ENCODE measurements around the gene TRIM22. TPM values are rescaled to one million over a fixed set of nuclear protein-coding genes. Genes with fewer than 3 reads are reported as not detected.
"Not testable (repeated sequence)": the region's sequence is repeated elsewhere in the genome, so short reads cannot be mapped to it uniquely, and the experiment has no call there.

The TRIM22 gene
- polyA plus RNA-seq, 2 donors, result 13.4 to 18.3 TPM

GRCh38 chr11:5665746-5666401 is 23.7 kb upstream of the TRIM22 start:
- no peak overlapping the region for H3K27ac ChIP-seq (ENCODE audit: low read depth in 2 of 2, low read length in 1 of 2)
- WGBS, 2 donors, result 75 to 80% methylated on average over 5 of the region's 5 CpGs
- H3K4me3 ChIP-seq (ENCODE audit: low read depth in 1 of 2, low read length in 2 of 2), result no peak overlapping the region
- H3K4me1 ChIP-seq (ENCODE audit: control insufficient read depth in 2 of 2, insufficient read depth in 2 of 2, low read length in 1 of 2), result no peaks in the 10 kb centered on the region
- H3K9me3 ChIP-seq (ENCODE audit: control insufficient read depth in 2 of 2, insufficient read depth in 1 of 2, low read depth in 1 of 2, low read length in 1 of 2), result no peaks in the 10 kb centered on the region
- H3K36me3 ChIP-seq (ENCODE audit: control insufficient read depth in 2 of 2, insufficient read depth in 2 of 2, low read length in 1 of 2), result peaks cover 4 to 6% of the 10 kb centered on the region in 2 donors
- no peaks in the 10 kb centered on the region for H3K27me3 ChIP-seq (ENCODE audit: control insufficient read depth in 1 of 2, insufficient read depth in 2 of 2, low read length in 2 of 2)

GRCh38 chr11:5666402-5666793 is 23.2 kb upstream of the TRIM22 start:
- Histone ChIP-seq H3K36me3 (ENCODE audit: control insufficient read depth in 2 of 2, insufficient read depth in 2 of 2, low read length in 1 of 2) (peaks cover 4 to 6% of the 10 kb centered on the region in 2 donors), H3K9me3 (ENCODE audit: control insufficient read depth in 2 of 2, insufficient read depth in 1 of 2, low read depth in 1 of 2, low read length in 1 of 2) (no peaks in the 10 kb centered on the region), H3K4me1 (ENCODE audit: control insufficient read depth in 2 of 2, insufficient read depth in 2 of 2, low read length in 1 of 2) (no peaks in the 10 kb centered on the region), H3K27ac (ENCODE audit: low read depth in 2 of 2, low read length in 1 of 2) (no peak overlapping the region), H3K27me3 (ENCODE audit: control insufficient read depth in 1 of 2, insufficient read depth in 2 of 2, low read length in 2 of 2) (no peaks in the 10 kb centered on the region), H3K4me3 (ENCODE audit: low read depth in 1 of 2, low read length in 2 of 2) (no peak overlapping the region)
- 86 to 87% methylated on average over 6 of the region's 6 CpGs for WGBS, 2 donors

- Histone ChIP-seq H3K9me3 (ENCODE audit: control insufficient read depth in 2 of 2, insufficient read depth in 1 of 2, low read depth in 1 of 2, low read length in 1 of 2) (no peaks in the 10 kb centered on the region), H3K27me3 (ENCODE audit: control insufficient read depth in 1 of 2, insufficient read depth in 2 of 2, low read length in 2 of 2) (no peaks in the 10 kb centered on the region), H3K4me3 (ENCODE audit: low read depth in 1 of 2, low read length in 2 of 2) (no peak overlapping the region), H3K4me1 (ENCODE audit: control insufficient read depth in 2 of 2, insufficient read depth in 2 of 2, low read length in 1 of 2) (no peaks in the 10 kb centered on the region), H3K36me3 (ENCODE audit: control insufficient read depth in 2 of 2, insufficient read depth in 2 of 2, low read length in 1 of 2) (peaks cover 0 to 3% of the 10 kb centered on the region in 2 donors), H3K27ac (ENCODE audit: low read depth in 2 of 2, low read length in 1 of 2) (no peak overlapping the region)
These were observed 17.8 kb upstream of the TRIM22 start for GRCh38 chr11:5671831-5672230.

GRCh38 chr11:5674391-5674790 is 15.2 kb upstream of the TRIM22 start:
- H3K27ac ChIP-seq (ENCODE audit: low read depth in 2 of 2, low read length in 1 of 2), result no peak overlapping the region
- WGBS, 2 donors, result 94 to 98% methylated on average over 4 of the region's 4 CpGs
- peaks cover 0 to 9% of the 10 kb centered on the region in 2 donors for H3K36me3 ChIP-seq (ENCODE audit: control insufficient read depth in 2 of 2, insufficient read depth in 2 of 2, low read length in 1 of 2)
- H3K4me3 ChIP-seq (ENCODE audit: low read depth in 1 of 2, low read length in 2 of 2), result no peak overlapping the region
- H3K4me1 ChIP-seq (ENCODE audit: control insufficient read depth in 2 of 2, insufficient read depth in 2 of 2, low read length in 1 of 2), result no peaks in the 10 kb centered on the region
- H3K9me3 ChIP-seq (ENCODE audit: control insufficient read depth in 2 of 2, insufficient read depth in 1 of 2, low read depth in 1 of 2, low read length in 1 of 2), result no peaks in the 10 kb centered on the region
- no peaks in the 10 kb centered on the region for H3K27me3 ChIP-seq (ENCODE audit: control insufficient read depth in 1 of 2, insufficient read depth in 2 of 2, low read length in 2 of 2)

- Histone ChIP-seq H3K27me3 (ENCODE audit: control insufficient read depth in 1 of 2, insufficient read depth in 2 of 2, low read length in 2 of 2) (no peaks in the 10 kb centered on the region), H3K4me3 (ENCODE audit: low read depth in 1 of 2, low read length in 2 of 2) (no peak overlapping the region), H3K36me3 (ENCODE audit: control insufficient read depth in 2 of 2, insufficient read depth in 2 of 2, low read length in 1 of 2) (peaks cover 0 to 11% of the 10 kb centered on the region in 2 donors), H3K4me1 (ENCODE audit: control insufficient read depth in 2 of 2, insufficient read depth in 2 of 2, low read length in 1 of 2) (peaks cover 2 to 3% of the 10 kb centered on the region in 2 donors), H3K9me3 (ENCODE audit: control insufficient read depth in 2 of 2, insufficient read depth in 1 of 2, low read depth in 1 of 2, low read length in 1 of 2) (no peaks in the 10 kb centered on the region), H3K27ac (ENCODE audit: low read depth in 2 of 2, low read length in 1 of 2) (no peak overlapping the region)
- 95 to 97% methylated on average over 7 of the region's 7 CpGs for WGBS, 2 donors
These were observed 9.8 kb upstream of the TRIM22 start for GRCh38 chr11:5679811-5680210.

- H3K27me3 ChIP-seq (ENCODE audit: control insufficient read depth in 1 of 2, insufficient read depth in 2 of 2, low read length in 2 of 2); H3K27ac ChIP-seq (ENCODE audit: low read depth in 2 of 2, low read length in 1 of 2); H3K9me3 ChIP-seq (ENCODE audit: control insufficient read depth in 2 of 2, insufficient read depth in 1 of 2, low read depth in 1 of 2, low read length in 1 of 2); H3K4me1 ChIP-seq (ENCODE audit: control insufficient read depth in 2 of 2, insufficient read depth in 2 of 2, low read length in 1 of 2); H3K4me3 ChIP-seq (ENCODE audit: low read depth in 1 of 2, low read length in 2 of 2): not testable (repeated sequence)
- peaks cover 0 to 11% of the 10 kb centered on the region in 2 donors for H3K36me3 ChIP-seq (ENCODE audit: control insufficient read depth in 2 of 2, insufficient read depth in 2 of 2, low read length in 1 of 2)
- 84 to 86% methylated on average over 22 to 33 of the region's 33 CpGs for WGBS, 2 donors
These were observed 6.6 kb upstream of the TRIM22 start for GRCh38 chr11:5682890-5683441.

GRCh38 chr11:5683620-5684019 is 6.0 kb upstream of the TRIM22 start:
- H3K9me3 ChIP-seq (ENCODE audit: control insufficient read depth in 2 of 2, insufficient read depth in 1 of 2, low read depth in 1 of 2, low read length in 1 of 2); H3K4me1 ChIP-seq (ENCODE audit: control insufficient read depth in 2 of 2, insufficient read depth in 2 of 2, low read length in 1 of 2); H3K4me3 ChIP-seq (ENCODE audit: low read depth in 1 of 2, low read length in 2 of 2); H3K36me3 ChIP-seq (ENCODE audit: control insufficient read depth in 2 of 2, insufficient read depth in 2 of 2, low read length in 1 of 2); H3K27me3 ChIP-seq (ENCODE audit: control insufficient read depth in 1 of 2, insufficient read depth in 2 of 2, low read length in 2 of 2); H3K27ac ChIP-seq (ENCODE audit: low read depth in 2 of 2, low read length in 1 of 2): not testable (repeated sequence)
- WGBS, 2 donors, result 55 to 72% methylated on average over 7 of the region's 7 CpGs

GRCh38 chr11:5684036-5684645 is 5.4 kb upstream of the TRIM22 start:
- no peaks in the 10 kb centered on the region for H3K27me3 ChIP-seq (ENCODE audit: control insufficient read depth in 1 of 2, insufficient read depth in 2 of 2, low read length in 2 of 2)
- peak overlapping the region; percentile 93 to 99 for H3K27ac ChIP-seq (ENCODE audit: low read depth in 2 of 2, low read length in 1 of 2)
- 24 to 34% methylated on average over 7 to 8 of the region's 8 CpGs for WGBS, 2 donors

GRCh38 chr11:5684646-5685362 is 4.8 kb upstream of the TRIM22 start, which contains the start of gene TRIM5:
TRIM5 (minus strand) TSS chr11:5685074; CDS start chr11:5680177, 4,897 bp downstream.
- peaks cover 0 to 2% of the 10 kb centered on the region in 2 donors for H3K36me3 ChIP-seq (ENCODE audit: control insufficient read depth in 2 of 2, insufficient read depth in 2 of 2, low read length in 1 of 2)
- H3K4me1 ChIP-seq (ENCODE audit: control insufficient read depth in 2 of 2, insufficient read depth in 2 of 2, low read length in 1 of 2), result peaks cover 2 to 3% of the 10 kb centered on the region in 2 donors
- H3K27me3 ChIP-seq (ENCODE audit: control insufficient read depth in 1 of 2, insufficient read depth in 2 of 2, low read length in 2 of 2), result no peaks in the 10 kb centered on the region
- no peaks in the 10 kb centered on the region for H3K9me3 ChIP-seq (ENCODE audit: control insufficient read depth in 2 of 2, insufficient read depth in 1 of 2, low read depth in 1 of 2, low read length in 1 of 2)
- H3K4me3 ChIP-seq (ENCODE audit: low read depth in 1 of 2, low read length in 2 of 2), result peak within 1 kb of the TSS; percentile 60 to 72
- WGBS, 2 donors, result 1% methylated on average over 13 of the region's 13 CpGs
- H3K27ac ChIP-seq (ENCODE audit: low read depth in 2 of 2, low read length in 1 of 2), result peak within 1 kb of the TSS; percentile 93 to 99

More at GRCh38 chr11:5684036-5684645, 5.4 kb upstream of the TRIM22 start:
- Histone ChIP-seq H3K4me3 (ENCODE audit: low read depth in 1 of 2, low read length in 2 of 2) (peak overlapping the region; percentile 60 to 72), H3K36me3 (ENCODE audit: control insufficient read depth in 2 of 2, insufficient read depth in 2 of 2, low read length in 1 of 2) (peaks cover 0 to 5% of the 10 kb centered on the region in 2 donors), H3K4me1 (ENCODE audit: control insufficient read depth in 2 of 2, insufficient read depth in 2 of 2, low read length in 1 of 2) (peaks cover 2 to 3% of the 10 kb centered on the region in 2 donors), H3K9me3 (ENCODE audit: control insufficient read depth in 2 of 2, insufficient read depth in 1 of 2, low read depth in 1 of 2, low read length in 1 of 2) (no peaks in the 10 kb centered on the region)

All from esophagus (tissue), 2 donors.